GM04503 (cell line): ENCODE data around the gene SART3.

Source experiments
- DNase-seq: peaks from one replicate; pipeline ENCODE4 v3.0.0-alpha.2; 2012; ENCODE audit warnings: low read depth

SART3 gene, protein sequence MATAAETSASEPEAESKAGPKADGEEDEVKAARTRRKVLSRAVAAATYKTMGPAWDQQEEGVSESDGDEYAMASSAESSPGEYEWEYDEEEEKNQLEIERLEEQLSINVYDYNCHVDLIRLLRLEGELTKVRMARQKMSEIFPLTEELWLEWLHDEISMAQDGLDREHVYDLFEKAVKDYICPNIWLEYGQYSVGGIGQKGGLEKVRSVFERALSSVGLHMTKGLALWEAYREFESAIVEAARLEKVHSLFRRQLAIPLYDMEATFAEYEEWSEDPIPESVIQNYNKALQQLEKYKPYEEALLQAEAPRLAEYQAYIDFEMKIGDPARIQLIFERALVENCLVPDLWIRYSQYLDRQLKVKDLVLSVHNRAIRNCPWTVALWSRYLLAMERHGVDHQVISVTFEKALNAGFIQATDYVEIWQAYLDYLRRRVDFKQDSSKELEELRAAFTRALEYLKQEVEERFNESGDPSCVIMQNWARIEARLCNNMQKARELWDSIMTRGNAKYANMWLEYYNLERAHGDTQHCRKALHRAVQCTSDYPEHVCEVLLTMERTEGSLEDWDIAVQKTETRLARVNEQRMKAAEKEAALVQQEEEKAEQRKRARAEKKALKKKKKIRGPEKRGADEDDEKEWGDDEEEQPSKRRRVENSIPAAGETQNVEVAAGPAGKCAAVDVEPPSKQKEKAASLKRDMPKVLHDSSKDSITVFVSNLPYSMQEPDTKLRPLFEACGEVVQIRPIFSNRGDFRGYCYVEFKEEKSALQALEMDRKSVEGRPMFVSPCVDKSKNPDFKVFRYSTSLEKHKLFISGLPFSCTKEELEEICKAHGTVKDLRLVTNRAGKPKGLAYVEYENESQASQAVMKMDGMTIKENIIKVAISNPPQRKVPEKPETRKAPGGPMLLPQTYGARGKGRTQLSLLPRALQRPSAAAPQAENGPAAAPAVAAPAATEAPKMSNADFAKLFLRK

DNA sequence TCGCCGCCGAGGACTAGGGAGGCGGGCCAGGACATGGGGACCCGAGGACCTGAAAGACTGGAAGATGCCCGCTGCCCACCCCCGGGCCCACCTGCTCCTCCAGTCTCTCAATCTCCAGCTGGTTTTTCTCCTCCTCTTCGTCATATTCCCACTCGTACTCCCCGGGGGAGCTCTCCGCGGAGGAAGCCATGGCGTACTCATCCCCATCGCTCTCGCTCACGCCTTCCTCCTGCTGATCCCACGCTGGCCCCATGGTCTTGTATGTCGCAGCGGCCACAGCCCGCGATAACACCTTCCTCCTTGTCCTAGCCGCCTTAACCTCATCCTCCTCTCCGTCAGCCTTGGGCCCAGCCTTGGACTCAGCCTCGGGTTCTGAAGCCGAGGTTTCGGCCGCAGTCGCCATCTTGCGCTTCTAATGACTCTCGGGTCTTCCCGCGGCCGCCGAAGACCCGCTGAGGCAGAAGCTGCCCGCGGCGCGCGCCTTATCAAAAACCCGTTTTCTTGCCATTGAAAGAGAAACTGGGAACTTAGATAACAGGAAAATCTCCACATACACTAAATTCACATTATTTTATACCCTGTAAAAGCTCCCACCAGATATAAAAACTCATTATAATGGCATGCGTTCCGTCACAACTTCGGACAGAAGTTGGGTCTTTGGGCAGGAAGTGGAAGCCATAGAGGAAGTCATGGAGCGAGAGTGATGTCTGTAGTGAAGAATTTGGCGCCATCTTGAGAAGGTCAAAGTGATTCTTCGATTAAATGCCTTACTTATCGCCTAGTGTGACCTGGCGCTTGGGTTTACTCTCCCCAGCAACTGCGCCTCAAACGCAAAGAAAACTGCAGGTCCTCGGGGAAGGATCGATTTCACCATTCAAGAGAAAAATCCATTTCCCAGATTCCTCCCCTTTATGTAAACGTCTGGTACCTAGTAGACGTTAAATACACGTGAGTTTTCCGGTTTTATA is at the start of gene SART3:
SART3 (minus strand) TSS at position 422 of the 968 bp plus-strand sequence; CDS start at position 403, 19 bp downstream.
- DNase-seq = peak; percentile 64

- DNase-seq = no peak
These were observed 49.4 kb upstream of the SART3 start for GRCh38 chr12:108610336-108610815.

DNA sequence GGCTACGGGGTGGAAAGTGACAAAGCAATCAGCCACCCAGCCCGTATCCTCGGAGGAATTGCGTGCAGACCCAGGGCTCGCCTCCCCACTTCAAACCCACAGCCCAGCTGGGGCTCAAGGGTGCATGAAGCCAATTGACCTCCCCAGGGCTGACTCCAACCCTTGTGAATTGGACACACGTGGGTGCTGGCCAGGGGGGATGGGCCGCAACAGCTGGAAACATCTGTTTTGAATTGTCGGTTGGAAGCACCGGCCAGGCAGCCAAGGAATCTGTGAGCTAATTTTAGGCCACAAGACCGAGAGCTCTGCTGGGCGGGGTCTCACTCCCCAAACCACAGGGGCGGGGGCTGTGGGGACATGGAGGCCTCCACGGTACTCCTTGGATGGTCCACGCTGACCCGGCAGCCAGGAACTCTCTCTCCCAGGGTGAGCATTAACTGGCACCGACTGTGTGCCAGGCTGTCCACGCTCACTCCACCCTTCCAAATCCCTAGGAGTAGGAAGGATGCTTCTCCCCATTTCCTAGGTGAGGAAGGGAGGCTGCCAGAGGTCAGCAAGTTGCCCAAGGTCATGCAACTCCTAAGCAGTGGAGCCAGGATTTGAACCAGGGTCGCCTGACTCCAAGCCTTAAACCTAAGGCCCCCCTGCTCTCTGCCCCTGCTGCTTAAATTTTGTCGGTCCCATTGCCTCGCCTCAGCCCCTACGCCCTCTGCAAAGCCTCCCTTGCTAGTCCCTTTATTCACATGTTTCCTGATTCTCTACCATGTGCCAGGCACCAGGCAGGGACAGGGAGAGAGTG is 48.8 kb upstream of the SART3 start:
- peak; percentile 64 for DNase-seq

- DNase-seq = no peak
These were observed 47.6 kb upstream of the SART3 start for GRCh38 chr12:108608616-108609015.

DNA sequence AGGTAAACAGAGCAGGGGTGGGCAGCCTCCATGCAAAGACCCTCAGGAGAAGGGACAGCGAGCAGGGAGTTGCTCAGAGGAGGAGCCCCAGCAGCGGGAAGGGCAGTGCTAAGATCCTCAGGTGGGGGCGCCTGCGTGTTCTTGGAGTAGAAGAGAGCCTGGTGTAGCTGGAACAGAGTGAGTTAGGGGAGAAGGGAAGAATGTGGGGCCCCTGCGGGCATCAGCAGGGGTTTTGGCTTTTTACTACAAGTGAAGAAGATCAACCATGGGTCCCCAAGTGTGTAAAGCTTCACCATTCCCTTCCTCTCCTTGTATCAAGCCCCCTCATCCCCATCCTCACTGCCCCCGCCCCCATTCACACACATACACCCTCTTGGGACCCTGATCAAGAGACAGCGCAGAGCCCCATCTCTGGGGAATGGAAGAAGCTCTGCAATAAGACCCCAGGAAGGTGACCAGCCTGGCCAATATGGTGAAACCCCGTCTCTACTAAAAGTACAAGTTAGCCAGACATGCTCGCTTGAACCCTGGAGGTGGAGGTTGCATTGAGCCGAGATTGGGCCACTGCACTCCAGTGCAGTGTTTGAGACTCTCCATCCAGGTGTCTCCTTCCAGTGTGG is 47.1 kb upstream of the SART3 start:
- DNase-seq = no peak

- DNase-seq = no peak
These were observed 45.5 kb upstream of the SART3 start for GRCh38 chr12:108606492-108606891.

GRCh38 chr12:108605690-108606406 is 44.9 kb upstream of the SART3 start:
- DNase-seq = no peak

GRCh38 chr12:108605000-108605689 is 44.2 kb upstream of the SART3 start:
- no peak for DNase-seq

- no peak for DNase-seq
These were observed 43.4 kb upstream of the SART3 start for GRCh38 chr12:108604208-108604941.

GRCh38 chr12:108603743-108604142 is 42.8 kb upstream of the SART3 start:
- DNase-seq = no peak

GRCh38 chr12:108602976-108603704 is 42.2 kb upstream of the SART3 start:
- DNase-seq = no peak

DNA sequence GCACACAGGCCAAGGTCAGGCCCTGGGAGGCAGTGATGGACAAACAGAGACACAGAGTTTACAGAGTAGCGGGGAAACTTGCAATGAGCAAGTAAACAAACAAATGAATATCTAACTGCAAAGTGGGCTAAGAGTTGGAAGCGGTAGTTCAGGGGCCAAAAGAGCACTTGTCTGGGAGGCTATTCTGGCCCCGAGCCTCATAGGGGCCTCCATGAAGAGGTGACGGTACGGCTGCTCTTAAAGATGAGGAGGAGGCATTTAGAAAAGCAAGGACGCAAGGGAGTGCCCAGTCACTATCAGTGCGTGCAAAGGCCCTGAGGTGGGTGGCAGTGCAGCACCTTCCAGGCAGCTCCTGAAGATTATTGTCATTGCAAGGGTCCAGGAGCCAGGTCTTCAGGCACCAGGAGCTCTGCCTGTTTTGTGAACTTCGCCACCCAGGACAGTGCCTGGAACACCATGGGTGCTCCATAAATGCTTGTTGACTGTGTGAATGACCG is 41.3 kb upstream of the SART3 start:
- no peak for DNase-seq

DNA sequence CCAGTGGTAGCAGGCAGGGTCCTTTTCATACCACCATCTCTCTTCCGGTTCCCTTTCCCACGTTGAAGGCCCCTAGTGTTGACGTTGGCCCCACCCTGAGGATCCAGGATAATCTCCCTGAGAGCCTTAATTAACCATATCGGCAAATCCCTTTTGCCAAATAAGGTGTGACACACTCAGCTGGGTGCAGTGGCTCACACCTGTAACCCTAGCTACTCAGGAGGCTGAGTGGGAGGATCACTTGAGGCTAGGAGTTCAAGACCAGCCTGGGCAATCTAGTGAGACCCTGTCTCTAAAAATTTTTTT is 39.7 kb upstream of the SART3 start:
- DNase-seq = no peak

- DNase-seq = no peak
These were observed 39.2 kb upstream of the SART3 start for GRCh38 chr12:108599948-108600701.

DNA sequence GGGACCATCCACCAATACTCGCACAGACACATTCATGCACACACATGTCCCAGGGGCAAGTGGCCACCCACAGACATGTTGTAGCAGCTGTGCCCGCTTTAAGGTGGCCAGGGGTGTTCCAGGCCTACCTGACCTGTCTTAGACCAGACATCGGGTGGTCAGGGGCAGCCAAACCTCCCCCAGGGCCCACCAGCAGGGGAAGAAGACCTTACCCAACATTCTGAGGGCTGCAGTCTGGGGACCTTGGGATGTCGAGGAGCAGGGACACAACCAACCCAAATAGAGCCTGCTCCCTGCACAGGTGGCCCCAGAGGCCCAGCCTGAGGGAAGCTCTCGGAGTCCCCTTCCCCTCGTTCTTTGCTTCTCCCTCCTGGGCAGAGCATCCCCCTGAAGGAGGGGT is 38.6 kb upstream of the SART3 start:
- no peak for DNase-seq

GRCh38 chr12:108598553-108599250 is 37.7 kb upstream of the SART3 start:
- DNase-seq = no peak
